BE2C (cell line): Measurements from ENCODE around the gene TTLL4.

ENCODE experiments used
- DNase-seq: peaks from one replicate; pipeline ENCODE4 v3.0.0-alpha.2; 2020
- H3K27me3 ChIP-seq: fragments of 250-450 bp; sonication (Bioruptor Pico); 2 replicates; pipeline ENCODE4 v1.5.1; 2020; ENCODE audit warnings: mild to moderate bottlenecking
- H3K36me3 ChIP-seq: fragments of 250-450 bp; sonication (Bioruptor Pico); 2 replicates; pipeline ENCODE4 v1.5.1; 2020; ENCODE audit warnings: mild to moderate bottlenecking
- H3K4me1 ChIP-seq: fragments of 250-450 bp; sonication (Bioruptor Pico); 2 replicates; pipeline ENCODE4 v1.5.1; 2020
- H3K4me3 ChIP-seq: 2 replicates; pipeline ENCODE4 v1.5.1; 2011; ENCODE audit warnings: low read depth, low read length
- H3K9me3 ChIP-seq: fragments of 250-450 bp; sonication (Bioruptor Pico); 2 replicates; pipeline ENCODE4 v1.5.1; 2020
- TF ChIP-seq, protein P1 (sequence below): IDR thresholded peaks from 2 replicates; pipeline ENCODE4 v1.5.1; 2012; ENCODE audit warnings: mild to moderate bottlenecking, low read depth, low read length

TTLL4 gene

DNA sequence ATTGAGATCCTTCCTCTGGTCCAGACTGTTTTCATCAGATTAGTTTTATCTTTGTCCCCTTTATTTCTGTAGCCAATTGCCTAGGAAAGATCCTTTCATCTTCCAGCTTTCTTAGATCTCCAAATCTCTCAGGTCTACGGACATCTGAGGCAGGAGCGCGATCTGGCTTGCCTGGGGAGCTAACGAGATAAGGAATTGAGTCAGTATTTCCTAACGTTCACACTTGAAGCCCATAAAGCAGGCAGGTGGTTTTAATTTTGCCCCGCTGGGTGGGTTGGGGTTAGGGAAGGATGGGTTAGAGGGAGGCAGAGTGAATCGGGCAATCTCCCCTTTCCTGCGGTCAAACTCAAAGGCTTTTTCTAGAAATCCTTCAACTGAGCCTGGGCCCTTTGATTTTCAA, 727 bp upstream of the TTLL4 start:
- no peak for DNase-seq
- H3K4me1 ChIP-seq, result no peaks in the 10 kb centered on the region
- H3K36me3 ChIP-seq, result peaks cover 3% of the 10 kb centered on the region; the same call in 1 of the 2 replicates
- H3K4me3 ChIP-seq, result no peak overlapping the region
- TF ChIP-seq, protein P1, sequence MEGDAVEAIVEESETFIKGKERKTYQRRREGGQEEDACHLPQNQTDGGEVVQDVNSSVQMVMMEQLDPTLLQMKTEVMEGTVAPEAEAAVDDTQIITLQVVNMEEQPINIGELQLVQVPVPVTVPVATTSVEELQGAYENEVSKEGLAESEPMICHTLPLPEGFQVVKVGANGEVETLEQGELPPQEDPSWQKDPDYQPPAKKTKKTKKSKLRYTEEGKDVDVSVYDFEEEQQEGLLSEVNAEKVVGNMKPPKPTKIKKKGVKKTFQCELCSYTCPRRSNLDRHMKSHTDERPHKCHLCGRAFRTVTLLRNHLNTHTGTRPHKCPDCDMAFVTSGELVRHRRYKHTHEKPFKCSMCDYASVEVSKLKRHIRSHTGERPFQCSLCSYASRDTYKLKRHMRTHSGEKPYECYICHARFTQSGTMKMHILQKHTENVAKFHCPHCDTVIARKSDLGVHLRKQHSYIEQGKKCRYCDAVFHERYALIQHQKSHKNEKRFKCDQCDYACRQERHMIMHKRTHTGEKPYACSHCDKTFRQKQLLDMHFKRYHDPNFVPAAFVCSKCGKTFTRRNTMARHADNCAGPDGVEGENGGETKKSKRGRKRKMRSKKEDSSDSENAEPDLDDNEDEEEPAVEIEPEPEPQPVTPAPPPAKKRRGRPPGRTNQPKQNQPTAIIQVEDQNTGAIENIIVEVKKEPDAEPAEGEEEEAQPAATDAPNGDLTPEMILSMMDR, result no peak
- H3K27me3 ChIP-seq, result no peaks in the 10 kb centered on the region
- no peaks in the 10 kb centered on the region for H3K9me3 ChIP-seq

DNA sequence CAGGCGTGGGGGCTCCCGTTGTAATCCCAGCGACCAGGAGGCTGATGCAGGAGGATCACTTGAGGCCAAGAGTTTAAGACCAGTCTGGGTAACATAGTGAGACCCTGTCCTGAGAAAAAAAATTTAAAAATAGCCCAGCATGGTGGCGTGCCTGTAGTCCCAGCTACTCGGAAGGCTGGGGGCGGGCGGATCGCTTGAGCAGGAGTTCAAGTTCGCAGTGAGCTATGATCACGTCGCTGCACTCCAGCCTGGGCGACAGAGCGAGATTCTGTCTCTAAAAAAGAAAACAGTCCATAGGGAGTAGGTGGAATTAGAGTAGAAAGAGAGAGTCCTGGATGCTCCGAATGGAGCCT, 325 bp upstream of the TTLL4 start:
- no peaks in the 10 kb centered on the region for H3K27me3 ChIP-seq
- peaks cover 4% of the 10 kb centered on the region for H3K36me3 ChIP-seq
- TF ChIP-seq, protein P1, result no peak
- H3K4me1 ChIP-seq, result no peaks in the 10 kb centered on the region
- no peak for DNase-seq
- peak overlapping the region; percentile 83 for H3K4me3 ChIP-seq
- H3K9me3 ChIP-seq, result no peaks in the 10 kb centered on the region

DNA sequence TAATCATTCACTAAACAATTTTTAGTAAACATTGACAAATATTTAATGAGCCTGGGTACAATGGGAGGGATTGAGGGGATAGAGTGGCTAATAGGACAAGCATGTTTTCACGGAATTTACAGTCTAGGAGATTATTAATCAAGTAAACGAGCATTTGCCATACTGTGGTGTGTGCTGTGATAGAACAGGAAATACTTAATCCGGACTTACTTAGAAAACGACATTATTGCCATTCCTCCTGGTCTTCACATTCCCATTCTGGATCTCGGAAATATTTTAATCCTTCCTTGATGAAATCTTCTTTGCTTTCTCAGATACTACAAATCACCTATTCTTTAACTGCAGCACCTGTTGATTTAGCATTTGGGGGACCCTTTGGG, 905 bp downstream of the TTLL4 start:
- peak overlapping the region; percentile 83 for H3K4me3 ChIP-seq
- H3K27me3 ChIP-seq, result no peaks in the 10 kb centered on the region
- TF ChIP-seq, protein P1, result no peak
- H3K9me3 ChIP-seq, result no peaks in the 10 kb centered on the region
- peaks cover 11% of the 10 kb centered on the region for H3K36me3 ChIP-seq
- H3K4me1 ChIP-seq, result no peaks in the 10 kb centered on the region
- no peak for DNase-seq

DNA sequence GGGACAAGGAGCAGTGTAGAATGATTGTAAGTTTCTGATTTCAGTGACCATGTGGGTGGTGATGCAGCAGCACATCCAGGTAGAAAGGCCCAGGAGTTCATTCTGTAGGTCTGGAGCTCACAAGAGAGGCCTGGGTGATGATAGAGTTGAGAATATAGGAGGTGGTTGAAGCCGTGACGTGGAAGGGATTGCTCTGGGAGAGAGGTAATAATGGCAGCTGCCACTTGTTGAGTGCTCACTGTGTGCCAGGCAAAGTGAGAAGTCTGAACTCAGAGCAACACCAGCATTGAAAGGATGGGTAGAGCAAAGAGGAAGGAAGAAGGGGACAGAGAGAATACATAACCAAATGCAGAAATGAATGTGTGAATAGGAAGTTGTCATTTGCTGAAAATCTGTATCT, 3.3 kb downstream of the TTLL4 start:
- Histone ChIP-seq H3K4me3 (no peak overlapping the region), H3K4me1 (peaks cover 4% of the 10 kb centered on the region), H3K36me3 (peaks cover 11% of the 10 kb centered on the region), H3K9me3 (no peaks in the 10 kb centered on the region), H3K27me3 (no peaks in the 10 kb centered on the region)
- DNase-seq, result no peak
- TF ChIP-seq, protein P1, result no peak

DNA sequence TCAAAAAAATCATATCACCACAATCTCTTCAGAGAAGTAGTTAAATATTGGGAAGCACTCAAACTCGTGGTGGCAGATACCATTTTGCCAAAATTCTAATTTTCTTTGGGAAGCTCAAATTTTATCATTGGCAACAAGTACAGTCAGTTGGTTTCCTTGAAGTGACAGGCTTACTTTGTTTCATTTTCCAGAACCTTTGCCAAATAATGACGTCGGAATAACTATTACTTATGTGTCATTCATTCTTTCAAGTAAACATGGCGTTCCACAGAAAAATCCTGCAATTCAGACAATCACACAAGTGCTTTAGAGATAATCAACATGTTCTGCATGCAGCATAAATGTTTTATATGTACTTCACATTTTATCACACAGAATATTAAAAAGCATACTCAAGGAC, 5.4 kb downstream of the TTLL4 start:
- TF ChIP-seq, protein P1, result no peak
- H3K9me3 ChIP-seq, result no peaks in the 10 kb centered on the region
- H3K4me1 ChIP-seq, result peaks cover 4% of the 10 kb centered on the region
- H3K4me3 ChIP-seq, result no peak overlapping the region
- H3K27me3 ChIP-seq, result no peaks in the 10 kb centered on the region
- no peak for DNase-seq
- H3K36me3 ChIP-seq, result peaks cover 11% of the 10 kb centered on the region

DNA sequence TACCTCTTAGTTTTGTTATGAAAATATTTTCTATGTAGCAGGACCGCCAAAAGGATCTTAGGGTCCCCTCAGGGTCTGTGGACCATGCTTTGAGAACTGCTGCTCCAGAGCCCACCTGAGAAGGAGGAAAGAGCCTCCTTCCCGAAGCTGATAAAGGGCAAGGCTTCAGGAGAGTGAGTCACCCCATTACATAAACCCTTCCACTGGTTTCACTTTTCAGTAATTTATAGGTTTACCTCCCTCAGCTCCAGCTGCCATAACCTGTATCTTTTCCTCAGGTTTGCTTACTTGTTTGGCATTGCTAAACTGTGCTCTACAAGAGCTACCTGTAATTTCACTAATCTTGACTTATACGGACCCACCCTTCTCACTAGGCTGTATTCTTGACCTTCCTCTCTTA, 6.6 kb downstream of the TTLL4 start:
- peaks cover 4% of the 10 kb centered on the region for H3K4me1 ChIP-seq
- peaks cover 11% of the 10 kb centered on the region for H3K36me3 ChIP-seq
- H3K9me3 ChIP-seq, result no peaks in the 10 kb centered on the region
- no peak overlapping the region for H3K4me3 ChIP-seq
- DNase-seq, result no peak
- H3K27me3 ChIP-seq, result no peaks in the 10 kb centered on the region
- TF ChIP-seq, protein P1, result no peak
